SW 1271 (cell line): ENCODE data around the gene SPDEF.

Source experiments
- DNase-seq, 2 experiments: peaks; one replicate each; lab custom pipeline; 2025; lab: John Stamatoyannopoulos, UW

SPDEF gene

DNA sequence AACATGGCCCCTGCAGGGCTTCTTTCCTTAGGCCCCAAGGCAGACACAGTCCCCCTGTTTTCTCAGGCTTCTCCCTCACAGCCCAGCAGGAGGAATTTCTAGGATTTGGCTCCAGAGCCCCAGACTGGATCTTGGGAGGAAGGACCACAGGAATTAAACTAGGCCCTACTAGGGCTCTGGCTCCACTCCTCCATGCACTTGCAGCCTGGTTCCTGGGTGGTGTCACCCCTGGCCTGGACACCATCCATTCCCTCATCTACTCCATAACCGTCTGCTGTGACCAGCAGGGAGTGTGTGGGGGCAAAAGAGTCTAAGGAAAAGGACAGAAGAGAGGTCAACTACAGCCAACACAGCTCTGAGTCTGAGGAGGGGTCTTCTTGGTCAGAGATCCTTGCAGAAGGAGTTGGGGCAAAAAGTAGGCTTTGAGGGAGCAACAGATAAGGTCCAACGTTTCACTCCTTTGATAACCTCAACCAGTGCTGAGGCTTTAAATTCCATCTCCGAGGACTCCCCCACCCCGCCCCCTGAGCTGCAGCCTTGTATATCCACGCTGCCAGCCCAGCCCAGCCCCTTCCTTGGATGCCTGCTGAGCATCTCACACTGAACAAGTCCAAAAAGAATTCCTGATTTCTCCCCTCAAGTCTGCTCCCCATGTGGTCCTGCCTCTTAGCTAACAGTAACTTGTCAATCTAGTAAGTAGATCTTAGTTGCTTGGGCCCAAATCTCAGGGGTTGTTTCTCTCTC lies 27.9 kb upstream of the SPDEF start:
- DNase-seq: no peak

DNA sequence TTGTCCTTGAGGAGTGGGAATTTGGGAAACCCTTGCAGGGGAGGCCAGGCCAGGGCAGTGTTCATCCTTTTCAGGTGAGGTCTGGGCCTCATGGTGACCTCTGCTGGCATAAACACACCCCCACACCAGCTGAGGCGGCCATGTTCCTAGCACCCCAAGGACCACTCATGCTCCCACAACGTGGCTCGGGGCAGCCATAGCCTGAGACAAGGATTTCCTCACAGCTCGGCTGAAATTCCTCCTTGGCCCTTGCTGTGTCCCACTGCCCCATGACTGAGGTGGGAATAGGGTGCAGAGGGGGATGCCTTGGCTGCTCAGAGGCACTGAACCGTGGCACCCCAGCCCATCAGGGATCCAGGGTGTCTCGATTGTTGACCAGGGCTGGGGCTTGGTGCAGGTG lies 27.3 kb upstream of the SPDEF start:
- DNase-seq: no peak

DNA sequence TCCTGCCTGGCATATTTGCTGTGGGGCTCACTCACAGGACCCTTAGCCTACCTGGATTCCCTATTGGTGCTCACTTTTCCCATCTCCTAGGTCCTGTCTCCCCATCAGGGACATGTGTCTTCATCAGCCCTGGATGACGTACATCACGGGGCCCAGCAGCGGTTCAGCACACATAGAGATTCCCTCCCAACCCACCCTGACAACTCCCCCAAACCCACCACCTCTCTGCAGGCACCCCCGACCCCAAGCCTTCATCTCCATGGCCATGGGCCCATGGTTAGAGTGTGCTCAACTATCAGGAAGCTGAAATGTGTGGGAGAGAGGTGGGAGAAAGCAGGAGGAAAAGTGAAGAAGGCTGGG lies 25.4 kb upstream of the SPDEF start:
- DNase-seq: no peak

DNA sequence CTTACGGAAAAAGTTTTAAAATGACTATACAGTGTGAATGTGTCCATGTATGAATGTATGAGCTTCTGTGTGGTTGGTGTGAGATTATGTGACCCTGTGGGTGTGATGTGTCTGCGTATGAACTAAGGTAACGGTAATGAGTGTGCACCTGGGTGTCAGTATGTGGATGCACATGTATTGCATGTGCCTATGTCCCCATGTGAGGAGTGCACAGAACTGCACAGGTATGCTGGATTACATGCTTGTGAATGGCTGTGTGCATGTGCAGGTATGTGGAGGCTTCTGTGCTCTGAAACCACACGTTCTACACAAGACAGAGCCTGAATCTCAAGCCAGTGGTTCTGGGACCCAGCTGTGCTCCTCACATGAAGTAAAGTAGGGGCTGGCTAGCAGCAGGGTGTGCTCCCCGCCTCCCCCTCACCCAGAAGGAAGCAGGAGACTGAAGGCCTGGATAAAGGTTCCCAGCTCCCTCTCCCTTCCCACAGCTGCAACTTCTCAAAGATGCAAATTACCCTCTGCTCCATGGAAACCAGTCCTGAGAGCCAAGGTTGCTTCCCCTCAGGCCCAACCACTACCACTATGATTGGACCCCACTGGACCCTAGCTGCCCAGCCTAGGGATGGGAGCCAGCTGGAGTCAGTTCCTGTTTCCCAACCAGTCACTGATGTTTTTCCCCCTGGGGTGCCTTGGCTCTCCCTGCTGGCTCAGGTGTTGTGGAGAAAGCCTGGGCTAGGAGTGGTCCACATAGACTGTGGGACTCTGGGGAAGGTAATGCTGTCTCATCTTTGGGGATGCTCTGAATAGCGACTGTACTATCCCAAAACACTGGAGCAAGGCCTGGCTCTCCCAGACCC lies 24.8 kb upstream of the SPDEF start:
- DNase-seq: no peak

DNA sequence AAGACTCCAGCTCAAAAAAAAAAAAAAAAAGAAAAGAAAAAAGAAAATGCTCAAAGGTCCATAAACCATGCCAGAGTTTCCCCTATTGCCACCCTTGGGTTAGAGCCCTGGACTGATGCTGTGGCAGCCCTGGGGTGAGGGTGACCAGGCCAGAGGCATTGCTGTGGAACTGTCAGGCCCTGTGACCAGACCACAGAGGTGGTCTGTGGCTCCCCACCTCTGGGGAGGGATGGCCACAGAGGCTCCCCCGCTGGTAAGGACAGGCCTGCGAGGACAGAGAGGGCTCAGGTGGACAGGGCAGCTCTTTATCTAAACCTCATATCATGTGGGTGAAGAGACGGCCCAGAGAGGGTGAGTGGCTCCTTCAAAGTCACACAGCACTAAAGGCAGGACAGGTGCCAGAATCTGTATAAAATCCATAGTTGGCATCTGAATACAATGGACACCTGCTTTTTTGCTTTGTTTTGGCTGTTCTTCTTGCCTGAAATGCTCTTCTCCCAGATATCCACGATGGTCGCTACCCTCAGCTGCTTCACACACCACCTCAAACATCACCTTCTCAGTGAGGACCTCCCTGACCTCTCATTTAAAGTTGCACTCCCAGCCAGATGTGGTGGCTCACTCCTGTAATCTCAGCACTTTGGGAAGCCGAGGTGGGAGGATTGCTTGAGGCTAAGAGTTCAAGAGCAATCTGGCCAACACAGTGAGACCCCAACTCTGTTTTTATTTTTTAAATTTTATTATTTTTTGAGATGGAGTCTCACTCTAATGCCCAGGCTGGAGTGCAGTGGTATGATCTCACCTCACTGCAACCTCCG lies 22.5 kb upstream of the SPDEF start:
- DNase-seq: no peak

- no peak for DNase-seq
Measured at GRCh38 chr6:34576286-34576955, 20.3 kb upstream of the SPDEF start.

- no peak for DNase-seq
Measured at GRCh38 chr6:34575326-34575725, 19.2 kb upstream of the SPDEF start.

DNA sequence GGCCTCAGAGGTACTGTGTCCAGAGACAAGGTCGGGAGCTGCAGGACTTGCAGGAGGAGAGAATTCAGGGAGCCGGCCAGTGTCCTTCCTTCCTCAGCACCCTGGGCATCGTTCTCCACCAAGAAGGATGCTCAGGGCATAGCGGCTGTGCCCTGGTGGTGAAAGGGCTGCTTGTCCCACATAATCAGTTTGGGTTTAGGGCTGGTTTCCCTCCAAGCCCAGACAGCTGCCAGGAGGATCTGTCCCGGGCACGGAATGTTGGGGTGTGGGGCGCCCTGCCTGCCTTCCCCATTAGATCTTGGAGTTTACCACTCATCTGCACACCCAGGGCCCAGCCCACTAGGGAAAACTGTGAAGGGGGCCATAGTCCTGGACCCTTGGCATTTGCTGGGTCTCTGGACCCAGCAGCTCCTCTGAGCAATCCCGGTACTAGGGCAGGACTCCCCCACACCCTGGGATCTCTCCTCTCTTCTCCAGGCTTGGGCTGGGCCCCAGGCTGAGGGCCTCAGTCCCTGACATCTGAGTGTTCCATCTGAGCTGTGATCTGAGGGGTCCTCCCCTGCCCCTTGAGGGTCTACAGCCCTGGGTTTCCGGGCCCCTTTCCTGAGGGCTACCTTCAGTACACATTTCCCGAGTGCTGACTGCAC lies 18.6 kb upstream of the SPDEF start:
- no peak for DNase-seq

DNA sequence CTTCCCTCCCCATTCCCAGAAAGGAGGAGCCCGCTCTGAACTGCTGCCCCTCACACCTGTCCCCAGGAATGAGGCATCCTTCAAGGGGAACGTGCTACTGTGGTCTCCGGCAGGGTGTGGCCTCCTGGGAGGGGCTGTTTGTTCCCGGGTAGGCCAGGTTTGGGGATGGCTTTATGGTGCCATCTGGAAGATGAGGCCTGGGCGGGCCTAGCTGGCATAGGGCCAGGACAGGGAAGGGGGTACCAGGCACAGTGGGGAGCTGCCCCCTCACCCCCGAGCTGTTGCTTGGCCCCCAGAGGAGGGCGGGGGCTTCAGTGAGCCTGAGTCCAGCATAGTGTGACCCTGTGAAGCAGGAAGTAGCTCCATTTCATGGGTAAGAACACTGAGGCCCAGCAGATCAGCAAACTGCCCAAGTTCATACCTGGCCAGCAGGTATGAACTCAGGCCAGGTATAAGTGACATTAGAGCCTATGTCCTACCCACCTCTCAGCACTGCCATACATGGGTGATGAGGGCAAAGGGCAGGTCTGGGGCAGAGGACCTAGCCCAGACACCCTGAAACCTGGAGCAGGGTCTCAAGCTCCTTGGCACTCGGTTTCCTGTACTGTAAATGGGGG lies 17.5 kb upstream of the SPDEF start:
- DNase-seq: no peak

- DNase-seq: no peak
Measured at GRCh38 chr6:34572585-34572984, 16.5 kb upstream of the SPDEF start.

- no peak for DNase-seq
Measured at GRCh38 chr6:34572021-34572420, 15.9 kb upstream of the SPDEF start.

DNA sequence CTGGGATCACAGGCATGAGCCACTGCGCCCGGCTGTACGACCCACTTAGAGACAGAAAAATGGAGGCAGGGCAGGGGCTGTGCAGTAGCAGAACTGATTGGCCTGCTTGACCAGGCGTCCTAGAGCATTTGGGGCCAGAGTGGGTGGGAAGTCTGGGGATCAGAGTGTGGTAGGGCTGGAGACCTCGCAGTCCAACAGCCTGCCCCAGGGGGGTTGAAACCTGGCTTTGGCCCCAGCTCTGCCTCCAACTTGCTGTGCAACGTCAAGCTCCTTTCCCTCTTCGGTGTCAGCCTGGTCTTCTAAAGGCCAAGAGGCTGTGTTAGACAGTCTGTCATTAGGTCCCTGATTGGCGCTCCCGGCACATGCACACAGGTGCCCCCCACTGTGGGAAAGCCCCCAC lies 15.3 kb upstream of the SPDEF start:
- no peak for DNase-seq

DNA sequence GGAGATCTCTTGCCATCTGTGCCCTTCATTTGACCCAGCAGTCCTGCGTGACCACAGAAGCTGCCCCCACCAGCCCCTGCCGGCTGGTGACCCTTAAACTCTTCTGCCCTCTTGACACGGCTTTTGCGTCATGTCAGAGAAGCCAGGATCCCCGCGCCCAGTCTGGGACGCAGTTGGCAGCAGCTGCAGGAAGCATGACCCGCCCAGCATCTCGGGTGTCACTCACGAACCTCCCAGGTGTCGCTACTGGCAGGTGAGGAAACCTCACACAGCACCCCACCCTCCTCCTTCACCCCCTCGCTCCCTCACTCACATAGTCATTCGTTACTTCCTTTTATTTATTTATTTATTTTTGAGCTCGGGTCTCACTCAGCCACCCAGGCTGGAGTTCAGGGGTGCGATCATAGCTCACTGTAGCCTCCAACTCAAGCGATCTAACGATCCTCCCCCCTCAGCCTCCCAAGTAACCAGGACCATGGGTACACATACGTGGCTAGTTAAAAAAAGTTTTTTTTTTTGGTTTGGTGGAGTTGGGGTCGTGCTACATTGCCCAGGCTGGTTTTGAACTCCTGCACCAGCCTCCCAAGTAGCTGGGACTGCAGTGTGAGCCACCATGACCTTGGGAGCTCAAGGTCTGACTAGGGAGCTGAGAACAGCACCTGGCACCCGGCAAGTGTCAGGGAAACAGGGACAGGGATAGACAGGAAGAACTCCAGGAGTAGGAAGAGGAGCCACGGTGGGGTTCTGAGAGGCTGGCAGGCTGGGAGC lies 14.1 kb upstream of the SPDEF start:
- DNase-seq: no peak

DNA sequence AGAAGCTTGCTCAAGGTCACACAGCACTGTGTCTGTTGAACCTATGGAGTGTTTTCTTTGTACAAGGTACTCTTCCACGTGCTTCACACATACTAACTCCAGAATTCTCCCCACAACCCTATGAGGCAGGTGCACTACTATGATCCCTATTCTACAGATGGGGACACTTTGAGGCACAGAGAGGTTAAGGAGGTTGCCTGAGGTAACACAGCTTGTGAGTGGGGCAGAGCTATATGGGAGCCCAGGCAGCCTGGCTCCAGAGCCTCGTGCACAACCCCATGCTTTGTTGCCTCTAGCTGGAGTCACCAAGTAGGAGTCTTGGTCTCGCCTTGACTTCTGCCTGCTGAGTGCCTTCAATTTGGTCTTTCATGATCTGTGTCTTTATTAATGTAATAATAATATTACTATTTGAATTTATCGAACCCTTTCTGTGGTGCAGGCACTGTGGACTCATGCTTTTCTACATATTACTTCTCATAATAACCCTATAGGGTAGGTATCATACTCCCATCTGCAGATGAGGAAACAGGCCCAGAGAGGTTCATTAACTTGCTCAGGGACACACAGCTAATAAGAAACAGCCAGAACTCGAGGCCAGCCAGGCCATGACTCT lies 13.3 kb upstream of the SPDEF start:
- no peak for DNase-seq

GRCh38 chr6:34568341-34569201 lies 12.4 kb upstream of the SPDEF start:
- no peak for DNase-seq

GRCh38 chr6:34566830-34567546 lies 10.9 kb upstream of the SPDEF start:
- DNase-seq: no peak

DNA sequence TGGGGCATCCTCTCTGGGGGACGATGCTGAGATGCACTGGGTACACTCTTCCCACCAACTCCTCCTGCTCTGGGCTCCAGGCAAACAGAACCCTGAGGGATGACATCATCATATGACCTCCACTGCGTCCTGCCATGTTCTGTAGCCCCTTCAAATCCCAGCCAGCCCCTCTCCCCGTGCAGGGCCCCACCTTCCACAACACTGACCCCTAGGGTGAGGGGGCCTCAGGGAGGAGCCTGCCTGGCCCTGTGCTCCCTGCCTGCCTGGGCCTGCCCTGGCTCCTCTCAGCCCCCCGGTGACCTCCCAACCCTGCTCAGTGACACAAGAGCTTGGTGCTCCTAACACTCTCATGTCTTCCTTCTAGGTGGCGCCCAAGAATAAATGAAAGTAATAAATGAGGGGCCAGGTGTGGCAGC lies 9.6 kb upstream of the SPDEF start:
- no peak for DNase-seq

DNA sequence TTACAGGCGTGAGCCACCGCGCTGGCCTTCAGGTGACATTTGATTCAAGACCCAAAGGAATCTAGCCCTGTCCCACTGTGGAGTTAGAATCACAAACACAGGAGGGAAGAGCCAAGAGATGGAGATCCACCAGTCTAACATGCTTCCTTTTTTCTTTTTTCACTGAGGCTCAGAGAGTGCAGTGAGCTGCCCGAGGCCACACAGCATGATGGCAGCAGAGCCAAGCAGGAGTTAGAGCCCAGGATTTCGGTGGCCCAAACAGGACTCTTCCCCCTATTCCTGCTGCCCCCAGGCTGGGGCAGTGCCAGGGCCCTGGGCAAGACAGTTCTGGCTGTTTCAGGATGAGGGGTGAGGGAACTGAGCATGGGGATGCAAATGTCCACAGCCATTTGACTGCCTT lies 8.1 kb upstream of the SPDEF start:
- DNase-seq: no peak
